Measurements from ENCODE around the gene CHN2.

CHN2 gene

DNA sequence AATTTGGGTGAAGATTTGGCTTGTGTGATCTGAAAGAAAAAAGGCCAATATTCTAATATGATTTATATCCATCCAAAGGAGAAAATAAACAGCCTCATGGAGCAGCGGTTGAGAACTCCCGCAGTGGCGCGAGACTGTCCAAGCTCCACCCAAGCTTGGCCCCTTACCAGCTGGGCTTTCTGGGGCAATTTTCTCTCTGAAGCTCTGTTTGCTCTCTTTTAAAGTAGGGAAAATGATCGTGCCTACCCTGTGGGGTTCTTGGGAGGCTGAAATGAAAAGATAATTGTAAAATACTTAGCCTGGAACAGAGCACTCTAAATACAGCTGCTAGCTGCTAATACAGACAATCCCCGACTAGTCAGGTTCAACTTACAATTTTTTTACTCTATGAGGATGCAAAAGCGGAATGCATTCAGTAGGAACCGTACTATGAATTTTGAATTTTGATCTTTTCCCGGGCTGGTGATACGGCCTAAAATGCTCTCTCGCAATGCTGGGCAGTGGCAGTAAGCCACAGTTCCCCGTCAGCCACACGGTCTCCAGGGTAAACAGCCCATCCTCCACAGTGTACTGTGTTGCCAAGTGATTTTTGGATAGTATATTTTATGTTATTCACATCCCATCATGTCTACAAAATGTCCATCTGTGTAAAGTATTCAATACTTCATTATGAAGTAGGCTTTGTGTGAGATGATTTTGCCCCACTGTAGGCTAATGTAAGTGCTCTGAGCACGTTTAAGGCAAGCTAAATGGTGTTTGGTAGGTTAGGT is 137.7 kb downstream of the CHN2 start:
- Histone ChIP-seq H3K27ac (no peak overlapping the region), H3K27me3 (ENCODE audit: insufficient read depth, low read depth, severe bottlenecking) (no peaks in the 10 kb centered on the region), H3K36me3 (no peaks in the 10 kb centered on the region), H3K9me3 (ENCODE audit: severe bottlenecking) (no peaks in the 10 kb centered on the region), H3K4me3 (ENCODE audit: low read depth, low read length) (no peak overlapping the region)
- no peak for DNase-seq
- TF ChIP-seq, protein P1, sequence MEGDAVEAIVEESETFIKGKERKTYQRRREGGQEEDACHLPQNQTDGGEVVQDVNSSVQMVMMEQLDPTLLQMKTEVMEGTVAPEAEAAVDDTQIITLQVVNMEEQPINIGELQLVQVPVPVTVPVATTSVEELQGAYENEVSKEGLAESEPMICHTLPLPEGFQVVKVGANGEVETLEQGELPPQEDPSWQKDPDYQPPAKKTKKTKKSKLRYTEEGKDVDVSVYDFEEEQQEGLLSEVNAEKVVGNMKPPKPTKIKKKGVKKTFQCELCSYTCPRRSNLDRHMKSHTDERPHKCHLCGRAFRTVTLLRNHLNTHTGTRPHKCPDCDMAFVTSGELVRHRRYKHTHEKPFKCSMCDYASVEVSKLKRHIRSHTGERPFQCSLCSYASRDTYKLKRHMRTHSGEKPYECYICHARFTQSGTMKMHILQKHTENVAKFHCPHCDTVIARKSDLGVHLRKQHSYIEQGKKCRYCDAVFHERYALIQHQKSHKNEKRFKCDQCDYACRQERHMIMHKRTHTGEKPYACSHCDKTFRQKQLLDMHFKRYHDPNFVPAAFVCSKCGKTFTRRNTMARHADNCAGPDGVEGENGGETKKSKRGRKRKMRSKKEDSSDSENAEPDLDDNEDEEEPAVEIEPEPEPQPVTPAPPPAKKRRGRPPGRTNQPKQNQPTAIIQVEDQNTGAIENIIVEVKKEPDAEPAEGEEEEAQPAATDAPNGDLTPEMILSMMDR (IDR thresholded peaks at IDR 0.05; ENCODE audit: low read depth, low read length), result no peak

DNA sequence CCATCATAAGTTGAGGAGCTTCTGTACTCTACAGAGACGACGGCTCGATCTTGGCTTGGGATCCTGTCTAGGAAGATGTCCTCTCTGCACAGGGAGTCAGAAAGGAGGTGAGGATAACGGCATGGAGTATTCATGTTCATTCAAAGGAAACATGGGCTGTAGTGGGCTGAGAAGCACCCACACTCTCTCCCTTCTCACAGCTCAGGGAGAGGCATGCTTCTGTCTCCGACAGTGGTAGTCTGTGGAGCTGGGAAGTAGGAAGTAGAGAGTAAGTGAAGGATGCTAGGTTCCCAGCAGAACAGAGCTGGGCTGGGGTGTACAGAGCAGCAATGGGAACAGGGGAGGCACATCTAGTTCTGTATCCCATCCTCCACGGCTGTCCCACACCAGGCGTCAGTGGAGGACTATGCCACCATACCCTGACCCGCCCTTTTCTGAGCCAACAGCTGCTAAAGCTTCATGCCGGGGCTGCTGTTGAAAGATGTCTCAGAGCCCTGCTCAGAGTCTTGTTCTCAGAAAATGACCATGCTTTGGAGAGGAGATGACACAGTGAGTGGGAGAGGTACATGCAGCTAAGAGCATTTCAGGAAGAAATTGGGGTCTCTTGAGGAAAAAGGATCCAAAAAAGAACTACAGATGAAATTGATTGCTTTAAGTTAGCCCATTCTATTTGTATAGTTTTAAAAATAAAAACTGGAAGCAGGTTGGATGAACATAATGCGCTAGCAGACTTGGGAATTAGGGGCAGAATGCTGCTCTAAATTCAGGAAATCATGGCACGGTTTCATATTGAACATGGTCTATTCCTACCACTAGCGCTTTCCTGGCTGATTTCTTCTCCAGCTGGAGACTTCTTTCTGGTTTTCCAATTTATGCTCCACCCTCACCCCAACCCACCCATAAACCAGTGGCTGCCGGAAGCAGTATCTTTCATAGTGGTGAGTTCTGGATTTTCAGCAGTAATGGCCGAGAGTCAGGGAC is 138.6 kb downstream of the CHN2 start:
- no peak overlapping the region for H3K4me3 ChIP-seq (ENCODE audit: low read depth, low read length)
- TF ChIP-seq, protein P1 (IDR thresholded peaks at IDR 0.05; ENCODE audit: low read depth, low read length), result no peak
- no peaks in the 10 kb centered on the region for H3K36me3 ChIP-seq
- no peak for DNase-seq
- no peak overlapping the region for H3K27ac ChIP-seq
- H3K27me3 ChIP-seq (ENCODE audit: insufficient read depth, low read depth, severe bottlenecking), result no peaks in the 10 kb centered on the region
- H3K9me3 ChIP-seq (ENCODE audit: severe bottlenecking), result no peaks in the 10 kb centered on the region

DNA sequence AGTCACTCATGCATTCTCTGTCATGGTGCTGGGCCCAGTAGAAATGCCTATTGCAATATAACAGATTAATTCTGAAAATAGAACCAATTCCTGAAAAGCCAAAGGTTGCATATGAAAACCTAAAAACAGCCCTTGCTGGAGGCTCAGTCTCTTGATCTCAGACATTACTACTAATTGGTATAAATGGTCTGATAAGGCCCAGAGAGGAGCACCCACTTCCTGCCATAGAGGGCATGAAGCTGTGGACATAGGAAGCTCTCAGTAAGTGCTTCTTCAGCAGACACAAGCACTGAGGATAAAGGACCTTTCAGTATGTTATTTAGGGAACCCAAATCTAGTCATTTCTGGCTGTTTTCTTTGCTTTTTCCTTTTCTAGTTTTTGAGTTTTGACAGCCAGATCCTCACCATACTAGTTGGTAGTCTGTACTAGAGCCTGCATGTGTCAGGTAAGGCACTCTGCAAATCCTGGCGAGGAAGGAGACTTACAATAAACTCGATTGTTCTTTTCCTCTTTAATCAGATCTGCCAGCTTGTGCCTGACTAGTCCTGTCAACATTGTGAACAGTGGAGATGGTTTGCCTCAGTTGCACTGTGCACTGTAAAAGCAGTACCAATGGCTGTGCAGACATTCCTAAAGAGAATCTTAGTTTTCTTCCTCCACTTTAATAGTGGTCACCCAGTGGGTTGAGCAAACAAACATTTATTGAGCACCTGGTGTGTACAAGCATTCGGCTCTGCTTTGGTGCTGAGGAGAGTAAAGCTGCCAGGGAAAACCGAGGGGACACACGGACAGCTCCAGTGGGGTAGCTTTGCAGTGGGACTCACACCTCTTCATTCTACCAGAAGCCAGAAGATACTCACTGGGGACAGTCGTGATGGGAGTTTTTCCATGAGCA is 140.9 kb downstream of the CHN2 start:
- Histone ChIP-seq H3K9me3 (ENCODE audit: severe bottlenecking) (no peaks in the 10 kb centered on the region), H3K4me3 (ENCODE audit: low read depth, low read length) (no peak overlapping the region), H3K27ac (no peak overlapping the region), H3K36me3 (no peaks in the 10 kb centered on the region), H3K27me3 (ENCODE audit: insufficient read depth, low read depth, severe bottlenecking) (no peaks in the 10 kb centered on the region)
- TF ChIP-seq, protein P1 (IDR thresholded peaks at IDR 0.05; ENCODE audit: low read depth, low read length), result no peak
- no peak for DNase-seq

GRCh38 chr7:29337546-29338116 is 143.1 kb downstream of the CHN2 start:
- Histone ChIP-seq H3K9me3 (ENCODE audit: severe bottlenecking) (no peaks in the 10 kb centered on the region), H3K36me3 (no peaks in the 10 kb centered on the region), H3K4me3 (ENCODE audit: low read depth, low read length) (no peak overlapping the region), H3K27ac (no peak overlapping the region), H3K27me3 (ENCODE audit: insufficient read depth, low read depth, severe bottlenecking) (no peaks in the 10 kb centered on the region)
- DNase-seq, result no peak
- TF ChIP-seq, protein P1 (IDR thresholded peaks at IDR 0.05; ENCODE audit: low read depth, low read length), result no peak

GRCh38 chr7:29340696-29341095 is 146.1 kb downstream of the CHN2 start:
- H3K4me3 ChIP-seq (ENCODE audit: low read depth, low read length), result no peak overlapping the region
- no peaks in the 10 kb centered on the region for H3K9me3 ChIP-seq (ENCODE audit: severe bottlenecking)
- H3K36me3 ChIP-seq, result no peaks in the 10 kb centered on the region
- H3K27me3 ChIP-seq (ENCODE audit: insufficient read depth, low read depth, severe bottlenecking), result no peaks in the 10 kb centered on the region
- no peak overlapping the region for H3K27ac ChIP-seq
- TF ChIP-seq, protein P1 (IDR thresholded peaks at IDR 0.05; ENCODE audit: low read depth, low read length), result no peak
- DNase-seq, result no peak

Measured in WERI-Rb-1 (cell line).